Skeletal muscle cell (primary cell): ENCODE results near the gene IGSF5.
"Not testable (repeated sequence)": the region's sequence is repeated elsewhere in the genome, so short reads cannot be mapped to it uniquely, and the experiment has no call there.

Experiments used
- DNase-seq: peaks from one replicate; pipeline ENCODE4 v3.0.0-alpha.2; 2010; ENCODE audit warnings: low read depth
- H3K4me3 ChIP-seq: 2 replicates; pipeline ENCODE4 v1.5.1; 2011; ENCODE audit warnings: low read depth, mild to moderate bottlenecking, control low read depth, low read length, moderate library complexity

Gene IGSF5

DNA sequence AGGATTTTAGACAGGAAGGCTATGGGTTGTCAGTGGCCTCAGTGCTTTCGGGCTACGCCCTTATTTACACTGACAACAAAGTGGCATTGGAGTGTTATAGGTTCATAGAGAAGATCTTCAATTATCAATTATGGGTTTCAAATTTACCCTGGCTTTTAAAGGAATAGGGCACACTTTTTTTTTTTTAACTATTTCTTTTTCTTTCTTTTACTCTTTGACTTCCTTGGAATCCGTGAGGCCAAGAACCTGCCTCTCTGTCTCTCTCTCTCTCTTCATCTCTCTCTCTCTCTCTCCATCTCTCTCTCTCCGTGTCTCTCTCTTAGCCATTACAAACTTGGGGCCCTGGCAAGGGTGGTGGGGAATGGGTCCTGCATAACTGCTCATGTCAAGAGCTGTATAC, at the start of gene IGSF5:
Gene IGSF5 (plus strand): TSS at position 301 of the 400 bp plus-strand sequence. CDS start 327 bp downstream, outside the sequence.
- H3K4me3 ChIP-seq, DNase-seq: not testable (repeated sequence)

DNA sequence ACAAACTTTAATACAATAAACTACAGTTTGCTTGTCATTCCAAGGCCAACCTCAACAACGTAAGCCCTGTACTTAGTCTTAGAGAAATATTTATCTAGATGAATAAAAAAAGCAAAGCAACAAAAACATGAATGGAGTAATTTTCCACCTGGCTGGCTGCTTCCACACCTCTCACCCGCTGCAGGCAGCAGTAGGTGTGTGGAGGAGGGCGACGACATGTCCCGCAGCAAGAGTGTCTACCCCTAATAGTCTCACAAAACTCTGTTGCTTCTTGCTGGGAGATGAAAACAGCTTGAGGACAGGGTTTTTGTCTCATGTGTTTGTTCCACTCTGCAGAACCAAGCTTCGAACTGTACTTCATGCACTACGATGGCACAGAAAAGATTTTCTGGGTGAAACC, 48.8 kb upstream of the IGSF5 start:
- DNase-seq = no peak
- no peak overlapping the region for H3K4me3 ChIP-seq

DNA sequence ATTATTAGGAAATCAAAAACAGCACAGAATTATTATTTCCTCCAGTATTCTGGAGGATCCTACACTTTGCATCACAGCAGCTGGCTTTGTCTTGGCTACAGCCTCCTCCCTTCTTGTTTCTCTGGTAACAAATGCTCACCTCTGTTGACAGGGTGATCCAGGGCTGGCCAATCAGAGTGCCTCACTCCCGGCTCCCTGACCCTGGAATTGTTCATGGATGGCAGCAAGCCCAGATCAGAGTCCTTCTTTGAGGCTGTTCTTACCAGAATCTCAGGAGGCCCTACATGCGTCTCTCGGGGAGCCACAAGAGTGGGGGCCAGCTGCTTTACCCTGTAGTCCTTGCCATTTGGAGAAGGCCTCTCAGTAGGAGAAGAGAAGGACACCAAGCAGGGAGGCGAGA, 48.4 kb upstream of the IGSF5 start:
- no peak for DNase-seq
- H3K4me3 ChIP-seq = no peak overlapping the region

DNA sequence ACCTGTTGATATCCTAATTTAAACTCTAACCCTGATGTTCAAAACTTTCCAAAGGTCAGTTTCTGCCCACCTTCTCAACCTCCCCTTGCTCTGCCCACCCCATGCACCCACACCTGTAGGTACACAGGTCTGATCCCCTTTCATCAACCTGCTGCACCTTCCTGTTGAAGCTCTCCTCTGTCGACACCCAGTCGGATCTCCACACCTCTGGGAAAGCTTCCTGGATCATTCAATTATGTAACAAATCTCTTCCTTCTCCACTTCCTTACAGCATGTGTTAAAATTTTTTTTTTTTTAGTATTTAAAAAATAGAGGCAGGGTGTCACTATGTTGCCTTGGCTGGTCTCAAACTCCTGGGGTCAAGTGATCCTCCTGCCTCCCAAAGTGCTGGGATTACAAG, 44.7 kb upstream of the IGSF5 start:
- no peak for DNase-seq
- no peak overlapping the region for H3K4me3 ChIP-seq

DNA sequence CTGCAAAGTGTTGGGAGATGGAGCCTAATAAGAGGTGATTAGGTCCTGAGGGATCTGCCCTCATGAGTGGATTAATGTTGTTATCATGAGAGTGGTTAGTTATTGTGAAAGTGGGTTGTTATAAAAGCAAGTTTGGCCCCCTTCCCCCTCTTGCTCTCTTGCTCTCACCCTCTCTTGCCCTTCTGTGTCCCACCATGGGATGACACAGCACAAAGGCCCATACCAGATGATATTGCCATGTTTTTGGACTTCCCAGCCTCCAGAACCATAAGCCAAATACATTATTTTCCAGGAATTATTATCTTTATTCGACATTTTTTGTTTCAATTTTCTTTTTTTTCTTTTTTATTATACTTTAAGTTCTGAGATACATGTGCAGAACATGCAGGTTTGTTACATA, 41.4 kb upstream of the IGSF5 start:
- no peak overlapping the region for H3K4me3 ChIP-seq
- DNase-seq = no peak

DNA sequence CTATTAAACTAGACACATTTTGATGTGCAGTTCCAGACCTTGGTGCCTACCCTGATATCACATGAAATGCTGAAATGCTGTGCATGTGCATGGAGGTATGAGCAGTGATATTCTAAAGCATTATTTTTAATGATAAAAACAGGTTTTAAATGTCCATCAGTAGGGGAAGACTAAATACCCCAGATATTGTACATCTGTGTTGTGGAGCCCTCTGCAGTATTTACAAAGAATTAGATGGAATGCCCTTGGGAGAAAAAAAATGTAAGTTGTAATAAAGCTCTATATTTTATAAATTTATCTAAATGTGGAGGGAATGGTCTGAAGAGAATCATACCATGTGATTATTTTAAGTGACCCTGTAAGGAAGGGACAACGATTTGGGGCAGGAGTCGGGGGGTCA, 39.1 kb upstream of the IGSF5 start:
- no peak for DNase-seq
- no peak overlapping the region for H3K4me3 ChIP-seq

DNA sequence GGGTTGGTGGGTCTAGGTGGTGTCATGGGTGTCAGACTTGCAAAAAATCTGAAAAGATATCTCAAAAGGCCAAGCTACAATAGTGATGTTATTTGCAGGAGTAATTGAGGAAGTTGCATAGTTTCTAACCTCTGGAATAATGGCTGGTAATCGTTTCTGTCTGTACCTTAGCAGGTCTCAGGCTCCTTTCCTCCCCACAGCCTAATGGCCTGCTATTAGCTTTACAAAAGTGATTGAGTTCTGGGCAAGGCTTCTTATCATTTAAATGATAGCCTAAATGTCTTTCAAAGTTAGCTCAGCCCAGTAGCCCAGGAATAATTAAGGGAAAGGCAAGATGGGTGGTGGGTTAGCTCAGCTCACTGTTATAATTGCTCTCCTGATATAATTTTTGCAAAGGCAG, 37.7 kb upstream of the IGSF5 start:
- no peak for DNase-seq
- no peak overlapping the region for H3K4me3 ChIP-seq

DNA sequence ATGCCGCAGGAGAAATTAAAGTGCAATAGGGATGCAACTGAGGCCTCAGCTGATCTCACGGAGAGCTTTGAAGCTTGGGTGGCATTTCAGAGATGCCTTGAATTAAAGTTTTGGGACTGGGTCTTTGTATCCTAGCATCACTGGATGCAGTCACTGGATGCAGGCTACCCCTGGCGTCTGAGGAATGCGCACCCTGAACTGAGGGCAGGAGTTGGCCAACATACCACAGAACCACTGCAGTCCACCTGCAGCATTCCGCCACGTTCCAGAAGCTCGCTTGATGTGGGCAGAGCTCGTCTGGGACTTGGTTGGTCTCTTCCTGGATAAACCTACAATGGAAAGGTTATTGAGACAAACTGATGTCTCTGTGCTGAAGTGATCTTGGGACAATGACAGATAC, 34.1 kb upstream of the IGSF5 start:
- no peak overlapping the region for H3K4me3 ChIP-seq
- no peak for DNase-seq

DNA sequence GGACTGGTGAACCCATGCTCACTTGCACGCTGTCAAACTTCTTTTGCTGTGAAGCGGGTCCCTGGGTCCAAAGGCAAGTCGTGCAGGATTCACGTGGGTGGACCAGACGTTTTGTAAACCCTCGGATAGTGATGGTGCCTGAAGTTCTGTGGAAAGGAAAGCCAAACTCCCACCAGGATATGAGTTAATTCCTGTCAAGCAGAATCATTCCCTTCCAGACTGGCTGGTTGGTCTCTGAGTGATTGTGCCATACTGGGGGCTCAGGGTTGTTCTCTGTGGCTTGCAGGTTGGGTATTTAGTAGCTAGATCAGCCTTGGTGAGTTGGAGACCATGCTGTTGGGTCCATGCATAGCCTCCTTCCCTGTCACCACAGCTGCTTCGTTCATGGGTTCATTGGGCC, 32.7 kb upstream of the IGSF5 start:
- no peak overlapping the region for H3K4me3 ChIP-seq
- no peak for DNase-seq

DNA sequence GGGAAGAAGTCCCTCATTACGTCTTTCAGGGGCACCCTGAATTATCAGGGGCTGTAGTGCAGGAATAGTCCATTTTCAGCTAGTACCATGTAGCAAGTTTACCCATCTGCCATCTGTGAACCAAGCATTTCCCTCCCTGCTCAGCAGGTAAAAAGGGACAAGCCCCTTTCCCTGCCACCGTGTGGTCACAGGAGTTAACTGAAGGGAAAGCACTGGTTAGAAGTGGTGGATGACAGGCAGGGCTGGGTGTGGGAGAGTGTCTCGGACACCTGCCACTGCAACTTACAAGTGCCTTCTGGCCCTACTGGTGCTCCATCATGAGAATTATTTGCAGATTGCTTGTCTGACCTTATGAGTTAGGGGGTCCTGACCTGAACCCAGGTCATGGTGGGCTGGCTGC, 32.0 kb upstream of the IGSF5 start:
- DNase-seq = no peak
- H3K4me3 ChIP-seq = no peak overlapping the region

DNA sequence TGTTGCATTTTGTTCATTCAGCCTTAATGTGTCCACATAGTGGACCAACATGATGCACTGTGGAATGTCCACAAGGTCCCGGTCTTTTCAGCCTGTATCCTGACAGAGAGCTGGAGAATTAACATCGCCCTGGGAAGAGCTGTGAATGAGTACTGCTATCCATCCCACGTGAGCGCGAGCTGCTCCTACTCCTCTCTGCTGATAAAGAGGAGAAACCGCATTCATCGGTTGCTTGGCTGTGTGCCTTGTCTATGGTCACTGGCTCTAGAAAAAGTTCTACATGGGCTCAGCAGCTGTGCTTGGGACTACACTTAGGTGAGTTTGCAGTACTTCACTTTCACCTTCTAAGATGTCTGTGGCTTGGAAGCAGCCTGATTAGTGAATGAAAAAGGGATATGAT, 31.1 kb upstream of the IGSF5 start:
- no peak for DNase-seq
- H3K4me3 ChIP-seq = no peak overlapping the region

DNA sequence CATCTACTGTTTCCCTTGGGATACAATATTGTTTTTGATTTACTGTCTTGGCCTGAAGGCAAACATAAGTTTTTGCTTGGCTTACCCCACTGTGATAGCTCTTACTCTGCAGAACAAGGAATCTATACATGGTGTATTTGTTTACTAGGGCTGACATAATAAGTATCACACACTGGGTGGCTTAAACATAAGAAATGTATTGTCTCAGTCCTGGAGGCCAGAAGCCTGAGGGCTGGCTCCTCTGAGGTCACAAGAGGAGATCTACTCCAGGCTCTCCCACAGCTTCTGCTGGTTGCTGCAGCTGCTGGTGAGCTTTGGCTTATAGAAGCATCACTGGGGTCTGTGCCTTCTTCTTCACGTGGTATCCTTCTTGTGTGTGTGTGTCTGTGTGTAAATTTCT, 30.7 kb upstream of the IGSF5 start:
- no peak for DNase-seq
- no peak overlapping the region for H3K4me3 ChIP-seq

DNA sequence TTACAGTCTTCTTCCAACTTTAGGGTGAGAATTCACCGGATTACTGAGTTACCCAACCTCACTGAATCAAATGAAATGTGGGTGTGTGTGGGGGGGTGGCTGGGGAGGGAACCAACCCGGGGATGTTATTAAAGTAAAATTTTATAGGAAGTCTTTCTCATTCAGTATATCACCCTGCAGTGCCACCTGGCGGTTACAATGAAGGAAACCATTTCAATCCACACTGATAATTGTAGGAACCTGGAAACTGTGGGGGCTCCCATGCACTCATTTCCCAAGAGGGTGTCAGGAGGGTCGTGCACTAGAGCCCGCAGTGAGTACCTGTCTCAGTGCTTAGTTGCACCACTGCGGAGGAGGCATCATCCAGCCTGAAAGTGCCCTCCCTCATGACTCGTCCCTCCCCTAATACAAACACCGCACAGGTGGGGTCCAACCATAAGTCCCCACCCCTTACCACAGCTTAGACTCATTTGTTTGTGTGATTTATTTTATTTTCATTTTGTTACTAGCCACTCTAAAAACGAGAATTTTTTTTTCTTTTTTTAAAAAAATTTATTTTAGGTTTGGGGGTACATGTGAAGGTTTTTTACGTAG, 29.1 kb upstream of the IGSF5 start:
- DNase-seq = no peak
- no peak overlapping the region for H3K4me3 ChIP-seq

DNA sequence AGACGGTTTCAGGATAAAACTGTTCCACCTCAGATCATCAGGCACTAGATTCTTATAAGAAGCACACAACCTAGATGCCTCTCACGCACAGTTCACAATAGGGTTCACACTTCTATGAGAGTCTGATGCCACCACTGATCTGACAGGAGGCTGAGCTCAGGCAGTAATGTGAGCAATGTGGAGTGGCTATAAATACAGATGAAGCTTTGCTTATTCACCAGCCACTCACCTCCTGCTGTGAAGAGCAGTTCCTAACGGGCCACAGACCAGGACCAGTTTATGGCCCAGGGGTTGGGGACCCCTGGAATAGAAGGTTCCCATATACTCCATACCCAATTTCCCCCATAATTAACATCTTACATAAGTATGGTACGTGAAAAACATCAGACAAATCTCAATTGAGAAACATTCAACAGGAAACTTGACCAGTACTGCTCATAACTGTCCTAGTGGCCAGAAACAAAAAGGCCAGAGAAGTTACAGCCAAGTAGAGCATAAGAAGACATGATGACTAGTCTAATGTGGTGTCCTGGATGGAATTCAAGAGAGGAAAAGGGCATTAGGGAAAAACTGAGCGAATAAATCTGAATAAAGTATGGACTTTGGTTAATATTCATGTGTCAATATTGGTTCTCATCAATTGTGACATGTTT, 24.7 kb upstream of the IGSF5 start:
- no peak overlapping the region for H3K4me3 ChIP-seq
- no peak for DNase-seq

DNA sequence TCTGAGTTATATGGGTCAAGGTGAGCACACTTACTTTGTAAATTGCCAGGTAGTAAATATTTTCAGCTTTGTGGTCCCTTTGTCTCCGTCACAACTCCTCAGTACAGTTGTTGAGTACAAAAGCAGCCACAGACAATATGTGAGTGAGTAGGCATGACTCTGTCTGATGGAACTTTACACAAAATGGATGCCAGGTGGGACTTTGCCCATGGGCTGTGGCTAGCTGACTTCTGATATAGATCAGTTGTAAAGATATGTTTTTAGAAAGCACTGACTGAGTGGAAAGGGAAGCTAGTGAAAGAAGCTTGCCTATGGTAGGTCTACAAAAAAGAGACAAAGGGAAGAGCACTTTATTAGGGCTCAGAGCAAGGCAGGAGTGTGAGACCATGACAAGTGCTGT, 23.1 kb upstream of the IGSF5 start:
- DNase-seq = no peak
- H3K4me3 ChIP-seq = no peak overlapping the region

DNA sequence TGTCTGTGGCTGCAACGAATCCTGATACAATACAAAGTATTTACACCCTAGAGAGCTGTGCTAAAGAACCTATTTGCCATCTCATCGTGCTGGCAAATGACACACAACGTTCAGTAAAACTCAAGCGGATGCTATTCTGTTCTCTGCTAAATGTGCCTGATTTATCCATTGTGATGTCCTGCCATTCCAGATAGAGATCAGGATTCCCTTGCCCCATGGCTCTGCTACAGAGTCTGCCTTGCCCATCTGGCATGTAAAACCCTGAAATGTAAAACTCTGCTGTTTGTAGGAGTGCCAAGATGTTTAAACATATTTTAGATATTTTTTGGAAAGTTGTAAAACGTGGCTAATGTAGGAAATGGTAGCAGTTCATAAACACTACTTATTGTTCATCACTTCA, 20.0 kb upstream of the IGSF5 start:
- H3K4me3 ChIP-seq = no peak overlapping the region

DNA sequence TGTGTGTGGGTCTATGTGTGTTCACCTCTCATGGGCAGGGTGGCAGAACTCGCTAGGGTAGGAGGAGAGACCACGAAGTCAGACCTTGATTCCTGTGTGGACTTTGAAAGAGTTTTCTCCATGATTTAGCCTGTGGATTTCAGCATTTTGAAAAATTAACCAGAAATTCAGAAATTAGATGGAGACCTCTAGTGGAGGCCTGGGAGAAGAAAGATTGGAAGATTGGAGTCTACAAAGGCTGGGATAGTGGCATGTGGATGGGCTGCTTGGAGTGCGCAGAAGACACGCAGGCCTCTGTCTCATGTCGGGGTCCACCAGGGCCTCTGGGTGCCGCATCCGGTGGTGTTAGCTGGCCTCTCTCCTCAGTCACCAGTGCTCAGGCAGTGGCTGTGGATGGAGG, 18.9 kb upstream of the IGSF5 start:
- no peak overlapping the region for H3K4me3 ChIP-seq
- no peak for DNase-seq

More for the DNA sequence above, 20.0 kb upstream of the IGSF5 start:
- no peak for DNase-seq

DNA sequence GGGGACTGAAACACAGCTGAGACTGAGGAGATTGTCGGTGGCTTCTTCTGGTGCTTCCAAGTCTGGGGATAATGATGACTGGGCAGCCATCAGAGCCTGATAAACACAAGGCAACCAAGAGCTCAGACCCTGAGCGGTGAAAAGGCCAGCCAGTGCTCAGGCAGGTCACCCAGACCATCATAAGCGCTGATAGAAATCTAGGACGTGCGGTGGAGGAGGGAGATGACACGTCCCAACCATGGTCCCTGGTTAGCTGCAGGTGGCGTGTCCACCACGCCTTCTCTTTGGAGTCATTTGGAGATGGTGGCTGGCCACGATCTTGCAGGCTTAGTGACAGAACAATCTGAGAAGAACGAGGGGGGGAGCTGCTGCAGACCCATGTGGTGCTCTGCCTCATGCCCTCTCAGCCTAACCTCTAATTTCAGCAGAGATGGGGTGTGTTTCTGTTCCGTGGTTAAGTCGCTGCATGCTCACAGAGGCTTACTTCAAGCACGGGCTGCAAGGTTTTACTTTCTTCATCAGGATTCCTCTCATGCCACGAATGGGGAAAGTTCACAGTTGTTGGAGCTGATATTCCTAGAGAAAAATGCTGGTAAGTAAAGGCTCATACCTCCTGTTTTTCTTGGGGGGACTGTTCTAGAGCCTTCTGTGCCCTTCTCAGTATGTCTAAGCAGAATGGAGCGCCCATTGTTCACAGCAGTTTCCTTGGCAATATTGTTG, 17.4 kb upstream of the IGSF5 start:
- H3K4me3 ChIP-seq = no peak overlapping the region
- DNase-seq = no peak

DNA sequence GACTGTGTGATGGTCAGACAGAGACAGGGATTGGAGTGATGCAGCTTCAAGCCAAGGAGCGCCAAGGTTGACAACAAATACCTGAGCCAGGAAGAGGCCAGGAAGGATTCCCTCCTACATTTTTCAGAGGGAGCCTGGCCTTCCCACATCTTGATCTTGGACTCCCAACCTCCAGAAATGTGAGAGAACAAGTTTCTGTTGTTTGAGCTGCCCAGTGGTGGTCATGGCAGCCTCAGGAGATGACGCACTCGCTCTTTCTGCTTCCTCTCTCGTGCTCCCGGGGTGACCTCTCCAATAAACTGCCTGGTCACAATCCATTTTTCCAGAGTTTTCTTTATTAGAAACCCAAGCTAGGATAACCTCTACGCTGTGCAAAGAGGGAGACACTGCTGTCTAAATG, 16.6 kb upstream of the IGSF5 start:
- no peak overlapping the region for H3K4me3 ChIP-seq
- no peak for DNase-seq

DNA sequence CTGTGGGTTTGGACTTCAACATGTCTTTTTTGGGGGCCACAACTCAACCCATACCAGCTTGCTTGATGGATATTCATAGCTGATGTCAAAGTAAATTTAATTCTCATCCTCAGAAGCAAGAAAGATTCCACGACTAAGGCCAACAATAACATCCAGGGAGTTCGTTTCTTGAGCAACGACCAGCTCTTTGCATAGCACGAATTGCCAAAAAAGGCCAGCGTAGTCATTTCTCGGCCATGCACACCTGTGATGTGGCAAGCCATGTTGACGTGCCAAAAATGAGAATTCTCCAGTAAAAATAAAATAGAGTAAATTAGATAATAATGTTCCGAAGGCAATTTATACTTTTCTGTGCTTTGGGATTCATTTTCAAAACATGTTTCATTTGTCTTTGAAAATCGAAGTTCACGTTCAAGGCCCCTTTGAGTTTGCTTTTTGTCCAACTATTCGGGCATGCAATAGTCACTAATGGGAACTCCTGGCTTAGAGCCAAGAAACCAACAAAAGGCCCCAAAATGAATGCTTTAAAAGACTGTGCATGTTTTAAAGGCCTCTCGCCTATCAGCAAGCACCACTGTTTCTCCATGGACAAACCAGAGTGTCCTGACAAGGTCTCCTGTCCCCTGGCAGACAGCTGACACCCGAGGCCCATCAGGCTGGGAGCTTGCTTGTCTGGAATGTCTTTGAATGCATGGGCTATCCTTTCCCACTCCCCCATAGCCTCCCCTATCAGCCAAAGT, 14.4 kb upstream of the IGSF5 start:
- H3K4me3 ChIP-seq = no peak overlapping the region
- no peak for DNase-seq
